ENCODE measurements around the gene R3HDM2. TPM values are rescaled to one million over a fixed set of nuclear protein-coding genes. Genes with fewer than 3 reads are reported as not detected.
A peak's percentile ranks its signal among the peaks of the same experiment; 100 is the strongest.

Gene R3HDM2
- total and polyA plus RNA-seq, 4 donors: 18.1 to 60.7 (median 30.6) TPM

DNA sequence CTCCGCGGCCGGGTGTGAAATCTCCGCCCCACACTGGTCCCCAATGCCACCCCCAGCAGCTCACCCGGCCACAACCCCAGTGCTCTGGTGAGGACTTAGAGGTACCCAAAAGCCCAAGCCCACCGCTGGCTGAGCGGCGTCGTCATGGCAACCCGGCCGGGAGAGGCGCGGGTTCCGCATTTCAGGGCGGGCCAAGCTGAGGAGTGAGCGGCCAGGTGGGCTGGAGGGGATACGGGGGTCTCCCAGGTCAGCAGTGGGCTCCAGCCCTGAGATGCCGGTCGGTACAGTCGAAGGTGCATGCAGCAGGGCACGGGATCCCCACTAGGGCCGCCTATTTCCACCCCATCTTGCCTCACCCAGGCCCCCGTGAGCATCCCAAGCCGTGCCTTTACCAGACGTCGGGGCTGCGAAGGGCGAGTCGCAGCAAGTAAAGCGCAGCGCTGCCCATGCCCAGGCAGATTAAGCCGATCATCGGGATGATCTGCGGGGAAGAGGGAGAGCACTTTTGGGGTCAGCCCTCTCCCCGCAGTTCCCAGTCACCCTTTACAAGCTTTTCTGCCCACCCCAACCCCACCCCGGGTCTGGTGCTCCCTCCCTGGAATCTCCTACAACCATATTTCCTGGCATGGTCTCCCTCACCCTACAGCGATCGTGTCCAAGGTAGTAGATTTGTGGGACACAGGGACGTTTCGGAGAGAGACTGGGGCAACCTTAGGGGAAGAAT is 194.5 kb downstream of the R3HDM2 start:
- no peak overlapping the region for H3K27ac ChIP-seq (ENCODE audit: low read depth in 1 of 2, low read length in 1 of 2)
- WGBS, 2 donors: 14 to 21% methylated on average over 40 of the region's 40 CpGs
- H3K4me1 ChIP-seq (ENCODE audit: control insufficient read depth in 5 of 5, insufficient read depth in 5 of 5, low read length in 5 of 5): peaks cover 0 to 65% (median 9%) of the 10 kb centered on the region in 5 donors
- H3K27me3 ChIP-seq (ENCODE audit: control insufficient read depth in 3 of 3, insufficient read depth in 3 of 3, low read length in 2 of 3): peaks cover 4 to 54% (median 32%) of the 10 kb centered on the region in 3 donors
- ATAC-seq (ENCODE audit: insufficient read depth, low FRiP score) (no peak), DNase-seq (peak in 1 of 3 donors; percentile 26)
- H3K4me3 ChIP-seq: no peak overlapping the region
- H3K9me3 ChIP-seq (ENCODE audit: control insufficient read depth in 4 of 4, insufficient read depth in 3 of 4, low read length in 3 of 4): no peaks in the 10 kb centered on the region
- TF ChIP-seq, protein P1, sequence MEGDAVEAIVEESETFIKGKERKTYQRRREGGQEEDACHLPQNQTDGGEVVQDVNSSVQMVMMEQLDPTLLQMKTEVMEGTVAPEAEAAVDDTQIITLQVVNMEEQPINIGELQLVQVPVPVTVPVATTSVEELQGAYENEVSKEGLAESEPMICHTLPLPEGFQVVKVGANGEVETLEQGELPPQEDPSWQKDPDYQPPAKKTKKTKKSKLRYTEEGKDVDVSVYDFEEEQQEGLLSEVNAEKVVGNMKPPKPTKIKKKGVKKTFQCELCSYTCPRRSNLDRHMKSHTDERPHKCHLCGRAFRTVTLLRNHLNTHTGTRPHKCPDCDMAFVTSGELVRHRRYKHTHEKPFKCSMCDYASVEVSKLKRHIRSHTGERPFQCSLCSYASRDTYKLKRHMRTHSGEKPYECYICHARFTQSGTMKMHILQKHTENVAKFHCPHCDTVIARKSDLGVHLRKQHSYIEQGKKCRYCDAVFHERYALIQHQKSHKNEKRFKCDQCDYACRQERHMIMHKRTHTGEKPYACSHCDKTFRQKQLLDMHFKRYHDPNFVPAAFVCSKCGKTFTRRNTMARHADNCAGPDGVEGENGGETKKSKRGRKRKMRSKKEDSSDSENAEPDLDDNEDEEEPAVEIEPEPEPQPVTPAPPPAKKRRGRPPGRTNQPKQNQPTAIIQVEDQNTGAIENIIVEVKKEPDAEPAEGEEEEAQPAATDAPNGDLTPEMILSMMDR (IDR thresholded peaks at IDR 0.05; ENCODE audit: control extremely low read depth, extremely low read depth): no peak
- peaks cover 0 to 35% (median 16%) of the 10 kb centered on the region in 4 donors for H3K36me3 ChIP-seq (ENCODE audit: control insufficient read depth in 4 of 4, insufficient read depth in 4 of 4, low read length in 4 of 4)
- H3K9ac ChIP-seq (ENCODE audit: insufficient read depth in 1 of 2, low read length in 2 of 2): no peak overlapping the region

DNA sequence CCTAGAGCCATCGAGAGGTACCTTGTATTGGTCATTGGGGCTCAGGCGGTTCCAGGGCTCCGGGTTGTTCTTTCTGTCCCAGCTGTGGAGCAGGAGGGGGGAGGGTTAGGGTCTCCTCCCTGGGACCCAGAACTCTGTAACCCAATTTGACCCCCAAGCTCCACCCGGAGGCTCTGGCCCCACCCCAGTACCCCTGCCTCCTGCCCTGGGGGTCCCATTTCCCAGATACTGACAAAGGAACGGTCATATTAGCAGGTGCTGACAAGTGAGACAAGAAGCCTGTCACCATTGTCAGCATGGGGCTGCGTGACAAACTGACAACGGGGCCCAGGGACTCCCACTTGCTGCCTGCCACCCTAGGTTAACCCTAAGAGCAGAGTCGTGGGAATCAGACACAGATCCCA is 195.1 kb downstream of the R3HDM2 start:
- Histone ChIP-seq H3K36me3 (ENCODE audit: control insufficient read depth in 4 of 4, insufficient read depth in 4 of 4, low read length in 4 of 4) (peaks cover 0 to 38% (median 17%) of the 10 kb centered on the region in 4 donors), H3K4me1 (ENCODE audit: control insufficient read depth in 5 of 5, insufficient read depth in 5 of 5, low read length in 5 of 5) (peaks cover 0 to 62% (median 10%) of the 10 kb centered on the region in 5 donors), H3K9ac (ENCODE audit: insufficient read depth in 1 of 2, low read length in 2 of 2) (no peak overlapping the region), H3K4me3 (no peak overlapping the region), H3K27ac (ENCODE audit: low read depth in 1 of 2, low read length in 1 of 2) (no peak overlapping the region), H3K27me3 (ENCODE audit: control insufficient read depth in 3 of 3, insufficient read depth in 3 of 3, low read length in 2 of 3) (peaks cover 4 to 48% (median 26%) of the 10 kb centered on the region in 3 donors), H3K9me3 (ENCODE audit: control insufficient read depth in 4 of 4, insufficient read depth in 3 of 4, low read length in 3 of 4) (no peaks in the 10 kb centered on the region)
- TF ChIP-seq, protein P1 (IDR thresholded peaks at IDR 0.05; ENCODE audit: control extremely low read depth, extremely low read depth): no peak
- 62 to 64% methylated on average over 8 of the region's 8 CpGs for WGBS, 2 donors
- DNase-seq (no peak), ATAC-seq (ENCODE audit: insufficient read depth, low FRiP score) (no peak)

DNA sequence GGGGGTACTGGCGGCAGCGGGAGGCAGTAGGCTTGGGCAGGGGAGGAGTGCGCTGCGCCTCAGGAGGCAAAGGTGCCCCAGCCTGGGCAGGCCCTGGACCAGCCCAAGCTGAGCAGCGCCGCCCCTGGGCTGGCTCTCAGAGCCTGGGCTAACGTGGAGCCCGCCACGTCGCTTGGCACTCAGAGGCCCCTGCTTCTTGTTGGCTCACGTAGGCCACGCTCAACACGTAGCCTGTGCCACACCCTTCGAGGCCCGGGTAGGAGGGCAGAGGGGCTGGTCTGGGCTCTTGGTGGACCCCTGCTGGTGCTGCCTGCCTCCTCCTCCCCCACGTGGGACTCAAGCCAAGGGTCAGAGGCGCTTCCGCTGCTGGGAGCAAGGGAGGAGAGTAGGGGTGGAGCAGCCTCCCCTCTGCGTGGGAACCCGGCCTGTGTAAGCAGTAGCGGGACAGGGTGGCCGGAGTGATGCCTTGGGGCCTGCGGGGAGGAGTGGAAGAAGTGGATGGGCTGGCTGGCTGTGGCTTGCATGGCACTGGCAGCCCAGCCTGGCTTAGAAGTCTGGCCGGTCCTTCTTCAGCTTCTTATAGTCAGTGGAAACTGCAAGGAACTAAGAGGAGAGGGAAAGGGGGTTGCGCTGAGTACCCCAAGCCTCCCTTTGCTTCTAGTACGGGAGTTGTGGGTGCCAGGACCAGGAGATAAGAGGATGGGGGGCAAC is 195.7 kb downstream of the R3HDM2 start:
- H3K9me3 ChIP-seq (ENCODE audit: control insufficient read depth in 4 of 4, insufficient read depth in 3 of 4, low read length in 3 of 4): no peaks in the 10 kb centered on the region
- H3K4me3 ChIP-seq: no peak overlapping the region
- H3K36me3 ChIP-seq (ENCODE audit: control insufficient read depth in 4 of 4, insufficient read depth in 4 of 4, low read length in 4 of 4): peaks cover 0 to 38% (median 17%) of the 10 kb centered on the region in 4 donors
- 73 to 88% methylated on average over 23 to 26 of the region's 26 CpGs for WGBS, 2 donors
- H3K9ac ChIP-seq (ENCODE audit: insufficient read depth in 1 of 2, low read length in 2 of 2): no peak overlapping the region
- no peak overlapping the region for H3K27ac ChIP-seq (ENCODE audit: low read depth in 1 of 2, low read length in 1 of 2)
- DNase-seq (peak; percentile 88 to 90 (median 89)), ATAC-seq (ENCODE audit: insufficient read depth, low FRiP score) (no peak)
- TF ChIP-seq, protein P1 (IDR thresholded peaks at IDR 0.05; ENCODE audit: control extremely low read depth, extremely low read depth): no peak
- peaks cover 0 to 62% (median 15%) of the 10 kb centered on the region in 5 donors for H3K4me1 ChIP-seq (ENCODE audit: control insufficient read depth in 5 of 5, insufficient read depth in 5 of 5, low read length in 5 of 5)
- peaks cover 4 to 42% (median 22%) of the 10 kb centered on the region in 3 donors for H3K27me3 ChIP-seq (ENCODE audit: control insufficient read depth in 3 of 3, insufficient read depth in 3 of 3, low read length in 2 of 3)

All from lung (tissue), 12 donors.